HepG2 (cell line): ENCODE data around the gene MSI2. TPM values are rescaled to one million over a fixed set of nuclear protein-coding genes. Genes with fewer than 3 reads are reported as not detected.
A peak's percentile ranks its signal among the peaks of the same experiment; 100 is the strongest.

ENCODE experiments used
- ARHGAP35 ChIP-seq: sonication (generic); formaldehyde crosslinking; IDR thresholded peaks from 2 replicates; pipeline ENCODE4 v1.9.0; 2022; ENCODE audit warnings: mild to moderate bottlenecking, inconsistent platforms, moderate library complexity, missing genetic modification reagents, borderline replicate concordance
- CBX1 ChIP-seq: IDR thresholded peaks from one replicate; pipeline ENCODE4 v1.6.1; 2016; ENCODE audit warnings: antibody characterized with exemption, low read depth
- CHD2 ChIP-seq: IDR thresholded peaks from 2 replicates; pipeline ENCODE4 v1.6.1; 2011; ENCODE audit warnings: low read depth, low read length, improper control_type of control experiment
- CHD4 ChIP-seq: fragments of 200-600 bp; sonication (generic); IDR thresholded peaks from 2 replicates; pipeline ENCODE4 v1.7.0; 2017; ENCODE audit warnings: mild to moderate bottlenecking, low read length, borderline replicate concordance
- FOXP4 ChIP-seq: sonication (generic); formaldehyde crosslinking; IDR thresholded peaks from 2 replicates; pipeline ENCODE4 v1.4.0; 2020; ENCODE audit warnings: missing genetic modification reagents
- GTF2F1 ChIP-seq: fragments of 150-350 bp; IDR thresholded peaks from 2 replicates; pipeline ENCODE4 v1.6.1; 2014; ENCODE audit warnings: low read length
- HDAC6 ChIP-seq: fragments of 200-600 bp; sonication (generic); IDR thresholded peaks from 2 replicates; pipeline ENCODE4 v1.7.0; 2017; ENCODE audit warnings: mild to moderate bottlenecking, antibody characterized with exemption, low read length, low read depth
- HMGA1 ChIP-seq: sonication (generic); formaldehyde crosslinking; conservative IDR thresholded peaks from 2 replicates; pipeline ENCODE4 v1.4.0; 2020; ENCODE audit warnings: missing genetic modification reagents
- MYNN ChIP-seq: sonication (generic); formaldehyde crosslinking; IDR thresholded peaks from 2 replicates; pipeline ENCODE4 v1.4.0; 2020; ENCODE audit warnings: mild to moderate bottlenecking, low read depth, missing genetic modification reagents
- NR1H2 ChIP-seq: sonication (generic); formaldehyde crosslinking; IDR thresholded peaks from 2 replicates; pipeline ENCODE4 v1.8.1; 2022; ENCODE audit warnings: low read depth, missing genetic modification reagents, borderline replicate concordance
- NR2F1 ChIP-seq, 2 experiments: fragments of 450-650 bp in 1 of 2; formaldehyde crosslinking in 1 of 2; IDR thresholded peaks; 2 replicates each; pipeline versions ENCODE4 v1.5.0 to v1.6.1; 2016 to 2020; ENCODE audit warnings: mild to moderate bottlenecking in 1 of 2, missing compliant biosample characterization in 1 of 2, missing genetic modification reagents in 1 of 2, moderate library complexity in 1 of 2
- NR2F2 ChIP-seq: IDR thresholded peaks from 2 replicates; pipeline ENCODE4 v1.6.1; 2012; ENCODE audit warnings: low read depth, inconsistent platforms, borderline replicate concordance
- PPARG ChIP-seq: conservative IDR thresholded peaks from 2 replicates; pipeline ENCODE4 v1.6.1; 2016; ENCODE audit warnings: missing biosample characterization, missing genetic modification reagents
- RAD51 ChIP-seq: fragments of 450-650 bp; IDR thresholded peaks from 2 replicates; pipeline ENCODE4 v1.6.1; 2016; ENCODE audit warnings: borderline replicate concordance
- TCF7L2 ChIP-seq: IDR thresholded peaks from 2 replicates; pipeline ENCODE4 v1.6.1; 2011; ENCODE audit warnings: mild to moderate bottlenecking, low read depth, low read length, moderate library complexity
- TEAD3 ChIP-seq: optimal IDR thresholded peaks from 2 replicates; pipeline ENCODE3; 2016; ENCODE audit warnings: borderline replicate concordance
- TGIF2 ChIP-seq: IDR thresholded peaks from 2 replicates; pipeline ENCODE4 v1.6.1; 2016; ENCODE audit warnings: control low read depth, missing compliant biosample characterization
- TOE1 ChIP-seq: sonication (generic); formaldehyde crosslinking; IDR thresholded peaks from 2 replicates; pipeline ENCODE4 v1.4.0; 2020; ENCODE audit warnings: mild to moderate bottlenecking, missing genetic modification reagents
- ZNF224 ChIP-seq: sonication (generic); formaldehyde crosslinking; IDR thresholded peaks from 2 replicates; pipeline ENCODE4 v1.5.0; 2020; ENCODE audit warnings: mild to moderate bottlenecking, missing genetic modification reagents
- ZNF225 ChIP-seq: sonication (generic); formaldehyde crosslinking; IDR thresholded peaks from 2 replicates; pipeline ENCODE4 v1.4.0; 2020; ENCODE audit warnings: mild to moderate bottlenecking, missing genetic modification reagents
- ZNF235 ChIP-seq: sonication (generic); formaldehyde crosslinking; IDR thresholded peaks from 2 replicates; pipeline ENCODE4 v1.8.1; 2023; ENCODE audit warnings: mild to moderate bottlenecking, missing genetic modification reagents, borderline replicate concordance
- ZNF274 ChIP-seq: sonication (generic); formaldehyde crosslinking; IDR thresholded peaks from 2 replicates; pipeline ENCODE4 v1.5.1; 2020; ENCODE audit warnings: mild to moderate bottlenecking, missing genetic modification reagents
- ZNF350 ChIP-seq: sonication (generic); formaldehyde crosslinking; IDR thresholded peaks from 2 replicates; pipeline ENCODE4 v1.4.0; 2020; ENCODE audit warnings: mild to moderate bottlenecking, low read depth, missing genetic modification reagents, borderline replicate concordance
- ZNF530 ChIP-seq: sonication (generic); formaldehyde crosslinking; IDR thresholded peaks from 2 replicates; pipeline ENCODE4 v1.5.0; 2020; ENCODE audit warnings: low read depth, mild to moderate bottlenecking, missing genetic modification reagents
- ZNF550 ChIP-seq: sonication (generic); formaldehyde crosslinking; IDR thresholded peaks from 2 replicates; pipeline ENCODE4 v1.4.0; 2020; ENCODE audit warnings: mild to moderate bottlenecking, missing genetic modification reagents, borderline replicate concordance
- ZNF564 ChIP-seq: sonication (generic); formaldehyde crosslinking; IDR thresholded peaks from 2 replicates; pipeline ENCODE4 v1.8.1; 2023; ENCODE audit warnings: mild to moderate bottlenecking, missing genetic modification reagents
- ZNF567 ChIP-seq: sonication (generic); formaldehyde crosslinking; IDR thresholded peaks from 2 replicates; pipeline ENCODE4 v1.8.1; 2023; ENCODE audit warnings: mild to moderate bottlenecking, missing genetic modification reagents, borderline replicate concordance
- polyA plus RNA-seq, 8 experiments: library from polyadenylated mRNA; depleted of rRNA in 3 of 8; stranded (reverse) in 7 of 8; unstranded in 1 of 8; fragments of >200 nt; fragmentation: Illumina TruSeq in 4 of 8; extraction: Trizol in 4 of 8; gene quantifications; 2 replicates each; pipeline versions ENCODE4 v1.2.1 to v1.2.3, GENCODE V29; 2011 to 2016; ENCODE audit warnings: low read depth in 4 of 8, missing spikeins in 1 of 8, mixed read lengths in 1 of 8; ENCODE audit not compliant: insufficient read depth in 1 of 8
- total RNA-seq, 5 experiments: library from RNA; depleted of rRNA; stranded (reverse); fragments of >200 nt; fragmentation: Illumina TruSeq; extraction: Trizol; gene quantifications; 2 replicates each; pipeline ENCODE4 v1.2.3, GENCODE V29; 2016; ENCODE audit warnings: low read depth in 1 of 5
- TF ChIP-seq, protein P1 (sequence below): sonication (generic); formaldehyde crosslinking; IDR thresholded peaks from 2 replicates; pipeline ENCODE4 v1.5.1; 2020; ENCODE audit warnings: missing genetic modification reagents, mild to moderate bottlenecking, borderline replicate concordance
- TF ChIP-seq, protein P2 (sequence below): IDR thresholded peaks from 2 replicates; pipeline ENCODE4 v1.6.1; 2016; ENCODE audit warnings: missing genetic modification reagents, missing compliant biosample characterization

Gene MSI2
- total and polyA plus RNA-seq, 2 of the 13 experiments (the other 11 are each of a cell fraction or from before 2014, with no cell fraction given): 77.5 to 78.4 TPM

DNA sequence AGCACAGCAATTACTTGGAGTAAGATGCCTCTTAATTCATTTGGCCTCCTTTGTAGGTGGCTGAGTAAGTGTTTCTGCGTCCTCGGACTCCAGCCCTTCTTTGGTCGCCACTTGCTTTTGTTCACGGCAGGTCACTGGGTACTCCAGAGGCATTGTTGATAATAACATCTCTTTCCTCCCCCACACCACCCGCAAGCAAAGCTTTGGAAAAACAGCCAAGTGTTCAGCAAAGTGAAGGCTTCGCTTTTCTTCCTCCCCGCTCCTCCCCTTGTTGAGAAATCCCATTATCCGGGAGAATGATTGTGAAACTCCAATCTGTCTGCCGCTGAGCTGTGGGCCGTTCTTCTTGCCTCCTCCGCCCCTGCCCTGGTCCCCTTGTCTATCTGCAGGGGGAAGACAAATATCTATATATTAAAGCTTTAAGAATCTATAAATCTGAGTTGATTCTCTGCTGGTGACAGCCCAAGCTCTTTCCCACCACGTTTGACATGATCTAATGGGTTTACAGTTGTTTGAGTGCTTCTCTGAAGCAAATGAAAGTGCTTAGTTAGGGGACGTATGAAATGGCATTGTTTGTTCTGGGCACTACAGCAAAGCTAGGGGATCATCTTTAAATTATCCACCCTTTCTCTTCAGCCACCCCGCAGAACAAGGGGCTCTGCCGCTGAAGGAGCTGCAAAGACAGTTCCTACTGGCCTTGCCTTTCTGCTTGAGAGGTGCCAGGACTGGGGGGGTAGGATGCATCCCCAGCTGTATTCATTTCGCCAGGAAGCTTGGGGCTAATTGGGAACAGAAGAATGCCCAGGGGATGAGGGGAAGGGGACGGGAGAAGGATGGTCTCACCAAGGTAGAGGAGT, 321.7 kb downstream of the MSI2 start (continued):
- TF ChIP-seq, protein P1, sequence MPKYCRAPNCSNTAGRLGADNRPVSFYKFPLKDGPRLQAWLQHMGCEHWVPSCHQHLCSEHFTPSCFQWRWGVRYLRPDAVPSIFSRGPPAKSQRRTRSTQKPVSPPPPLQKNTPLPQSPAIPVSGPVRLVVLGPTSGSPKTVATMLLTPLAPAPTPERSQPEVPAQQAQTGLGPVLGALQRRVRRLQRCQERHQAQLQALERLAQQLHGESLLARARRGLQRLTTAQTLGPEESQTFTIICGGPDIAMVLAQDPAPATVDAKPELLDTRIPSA (CRISPR knock-in tag): no peak
- peak; percentile 74 for TF ChIP-seq TEAD3 (CRISPR knock-in tag)
- TF ChIP-seq ZNF274 (CRISPR knock-in tag): no peak
- no peak for TF ChIP-seq TCF7L2
- TF ChIP-seq CBX1: peak; percentile 67
- TF ChIP-seq CHD4: no peak
- TF ChIP-seq TGIF2 (CRISPR knock-in tag): peak; percentile 85; the same call in 1 of the 2 replicates
- TF ChIP-seq, protein P2, sequence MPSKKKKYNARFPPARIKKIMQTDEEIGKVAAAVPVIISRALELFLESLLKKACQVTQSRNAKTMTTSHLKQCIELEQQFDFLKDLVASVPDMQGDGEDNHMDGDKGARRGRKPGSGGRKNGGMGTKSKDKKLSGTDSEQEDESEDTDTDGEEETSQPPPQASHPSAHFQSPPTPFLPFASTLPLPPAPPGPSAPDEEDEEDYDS (CRISPR knock-in tag): peak; percentile 45; the same call in 1 of the 2 replicates
- no peak for TF ChIP-seq ZNF235 (CRISPR knock-in tag)
- no peak for TF ChIP-seq CHD2
- TF ChIP-seq GTF2F1: no peak
- no peak for TF ChIP-seq HMGA1 (CRISPR knock-in tag)
- no peak for TF ChIP-seq NR1H2 (CRISPR knock-in tag)
- no peak for TF ChIP-seq RAD51
- no peak for TF ChIP-seq ZNF550 (CRISPR knock-in tag)
- TF ChIP-seq PPARG (CRISPR knock-in tag): peak; percentile 87
- TF ChIP-seq ZNF567 (CRISPR knock-in tag): no peak; the same call in 1 of the 2 replicates
- peak; percentile 70; the same call in 1 of the 2 replicates for TF ChIP-seq ZNF350
- no peak for TF ChIP-seq TOE1 (CRISPR knock-in tag)
- TF ChIP-seq NR2F2: peak; percentile 80; the same call in 1 of the 2 replicates
- peak; percentile 97 for TF ChIP-seq FOXP4 (CRISPR knock-in tag)
- TF ChIP-seq ZNF224 (CRISPR knock-in tag): 0 out of 2 replicates have a peak, but pooled peaks have one; percentile 59
- peak; percentile 70; the same call in 1 of the 2 replicates for TF ChIP-seq ZNF564 (CRISPR knock-in tag)
- peak in 1 of 2 experiments; percentile 43; a peak in 2 of 4 replicates for TF ChIP-seq NR2F1 (CRISPR knock-in tag; IDR thresholded peaks at IDR 0.05)
- TF ChIP-seq MYNN (CRISPR knock-in tag): no peak
- no peak for TF ChIP-seq ZNF225 (CRISPR knock-in tag)
- no peak for TF ChIP-seq ARHGAP35
- no peak for TF ChIP-seq HDAC6
- no peak for TF ChIP-seq ZNF530
